GM19372 (cell line): ENCODE results near the gene ISY1.
"Not testable (repeated sequence)": the region's sequence is repeated elsewhere in the genome, so short reads cannot be mapped to it uniquely, and the experiment has no call there.

Experiments
- ATAC-seq: cut with Tn5 transposase; IDR thresholded peaks from one replicate; pipeline ENCODE4 v1.9.1; 2021; ENCODE audit warnings: mild to moderate bottlenecking, low read depth, moderate library complexity; ENCODE audit not compliant: unreplicated experiment

ISY1 gene

GRCh38 chr3:129095285-129095684 lies 65.6 kb downstream of the ISY1 start:
- ATAC-seq = no peak

GRCh38 chr3:129088312-129088711 lies 72.6 kb downstream of the ISY1 start:
- ATAC-seq = not testable (repeated sequence)

GRCh38 chr3:129087904-129088303 lies 73.0 kb downstream of the ISY1 start:
- not testable (repeated sequence) for ATAC-seq

GRCh38 chr3:129087138-129087702 lies 73.6 kb downstream of the ISY1 start:
- no peak for ATAC-seq

GRCh38 chr3:129085818-129086217 lies 75.0 kb downstream of the ISY1 start:
- no peak for ATAC-seq

- no peak for ATAC-seq
These were observed 75.6 kb downstream of the ISY1 start for GRCh38 chr3:129085165-129085715.

- no peak for ATAC-seq
These were observed 76.4 kb downstream of the ISY1 start for GRCh38 chr3:129084501-129084900.

GRCh38 chr3:129082026-129082425 lies 78.8 kb downstream of the ISY1 start:
- no peak for ATAC-seq

- no peak for ATAC-seq
These were observed 79.4 kb downstream of the ISY1 start for GRCh38 chr3:129081503-129081902.

- ATAC-seq = no peak
These were observed 82.4 kb downstream of the ISY1 start for GRCh38 chr3:129078510-129078909.
